Dendritic cell treated with granulocyte-macrophage colony-stimulating factor and Interleukin-4, amounts not matched to agents 40 ng/mL and 50 ng/mL, for 4 days (primary cell): ENCODE measurements around the gene ALG11.

ENCODE experiments used
- H3K27ac Mint-ChIP-seq: one replicate; pipeline ENCODE4 v1.8.0; 2022; ENCODE audit warnings: mild to moderate bottlenecking, mixed read lengths
- H3K27me3 Mint-ChIP-seq: one replicate; pipeline ENCODE4 v1.8.0; 2022; ENCODE audit warnings: mild to moderate bottlenecking, mixed read lengths
- H3K36me3 Mint-ChIP-seq: one replicate; pipeline ENCODE4 v1.8.0; 2022; ENCODE audit warnings: low read depth, mixed read lengths
- H3K4me1 Mint-ChIP-seq: one replicate; pipeline ENCODE4 v1.8.0; 2022; ENCODE audit warnings: low read depth, mixed read lengths
- H3K4me3 Mint-ChIP-seq: one replicate; pipeline ENCODE4 v1.8.0; 2022; ENCODE audit warnings: mild to moderate bottlenecking, moderate library complexity, mixed read lengths
- H3K9me3 Mint-ChIP-seq: one replicate; pipeline ENCODE4 v1.8.0; 2022; ENCODE audit warnings: mixed read lengths
- intact Hi-C: fragments of 100-400 bp; cut with micrococcal nuclease; formaldehyde crosslinking; loops from one replicate; pipeline ENCODE4 v1.15.0; 2022

ALG11 gene

GRCh38 chr13:52003541-52003940 lies 8.7 kb upstream of the ALG11 start:
- no peaks in the 10 kb centered on the region for H3K4me1 Mint-ChIP-seq
- no peaks in the 10 kb centered on the region for H3K36me3 Mint-ChIP-seq
- peaks cover 21% of the 10 kb centered on the region for H3K27me3 Mint-ChIP-seq
- no peak overlapping the region for H3K27ac Mint-ChIP-seq
- H3K9me3 Mint-ChIP-seq = no peaks in the 10 kb centered on the region
- intact Hi-C loops = no loop called here
- no peak overlapping the region for H3K4me3 Mint-ChIP-seq

GRCh38 chr13:52004511-52005170 lies 7.6 kb upstream of the ALG11 start:
- no peaks in the 10 kb centered on the region for H3K4me1 Mint-ChIP-seq
- no peaks in the 10 kb centered on the region for H3K9me3 Mint-ChIP-seq
- H3K36me3 Mint-ChIP-seq = no peaks in the 10 kb centered on the region
- H3K27me3 Mint-ChIP-seq = peaks cover 28% of the 10 kb centered on the region
- H3K4me3 Mint-ChIP-seq = no peak overlapping the region
- no peak overlapping the region for H3K27ac Mint-ChIP-seq
- intact Hi-C loops = no loop called here

GRCh38 chr13:52005841-52006522 lies 6.2 kb upstream of the ALG11 start:
- Mint-ChIP-seq H3K36me3 (no peaks in the 10 kb centered on the region), H3K4me1 (peaks cover 3% of the 10 kb centered on the region), H3K4me3 (no peak overlapping the region), H3K27me3 (peaks cover 35% of the 10 kb centered on the region), H3K27ac (no peak overlapping the region), H3K9me3 (no peaks in the 10 kb centered on the region)
- intact Hi-C loops = no loop called here

- Mint-ChIP-seq H3K9me3 (no peaks in the 10 kb centered on the region), H3K27ac (no peak overlapping the region), H3K4me3 (no peak overlapping the region), H3K36me3 (peaks cover 1% of the 10 kb centered on the region), H3K4me1 (peaks cover 8% of the 10 kb centered on the region), H3K27me3 (peaks cover 42% of the 10 kb centered on the region)
- intact Hi-C loops = no loop called here
Observed at GRCh38 chr13:52006523-52007245, 5.5 kb upstream of the ALG11 start.

- H3K9me3 Mint-ChIP-seq = no peaks in the 10 kb centered on the region
- H3K27me3 Mint-ChIP-seq = peaks cover 42% of the 10 kb centered on the region
- peaks cover 14% of the 10 kb centered on the region for H3K36me3 Mint-ChIP-seq
- intact Hi-C loops = loop anchor here (5.0 kb wide), 3 partner anchors 117 to 442 kb away; partner anchors contain the start of genes NEK5 and VPS36
- H3K4me3 Mint-ChIP-seq = no peak overlapping the region
- H3K27ac Mint-ChIP-seq = no peak overlapping the region
- peaks cover 12% of the 10 kb centered on the region for H3K4me1 Mint-ChIP-seq
Observed at GRCh38 chr13:52009946-52010345, 2.3 kb upstream of the ALG11 start.

- peak within 1 kb of the TSS; percentile 95 for H3K27ac Mint-ChIP-seq
- H3K9me3 Mint-ChIP-seq = no peaks in the 10 kb centered on the region
- H3K4me3 Mint-ChIP-seq = peak within 1 kb of the TSS; percentile 97
- peaks cover 40% of the 10 kb centered on the region for H3K27me3 Mint-ChIP-seq
- peaks cover 20% of the 10 kb centered on the region for H3K36me3 Mint-ChIP-seq
- H3K4me1 Mint-ChIP-seq = peaks cover 12% of the 10 kb centered on the region
- intact Hi-C loops = loop anchor here (5.0 kb wide), 3 partner anchors 116 to 441 kb away; partner anchors contain the start of genes NEK5 and VPS36
Observed at GRCh38 chr13:52010890-52011631, 1.1 kb upstream of the ALG11 start, which contains the start of gene ATP7B. ATP7B (minus strand) TSS chr13:52011450; CDS start chr13:52011337, 113 bp downstream.

GRCh38 chr13:52012512-52012836 lies 276 bp downstream of the ALG11 start:
- H3K9me3 Mint-ChIP-seq = no peaks in the 10 kb centered on the region
- peaks cover 32% of the 10 kb centered on the region for H3K27me3 Mint-ChIP-seq
- intact Hi-C loops = loop anchor here (5.0 kb wide), 3 partner anchors 115 to 440 kb away; partner anchors contain the start of genes NEK5 and VPS36
- H3K36me3 Mint-ChIP-seq = peaks cover 35% of the 10 kb centered on the region
- peaks cover 22% of the 10 kb centered on the region for H3K4me1 Mint-ChIP-seq
- H3K27ac Mint-ChIP-seq = peak overlapping the region; percentile 95
- peak overlapping the region; percentile 97 for H3K4me3 Mint-ChIP-seq

GRCh38 chr13:52016296-52016695 lies 4.1 kb downstream of the ALG11 start:
- Mint-ChIP-seq H3K4me1 (peaks cover 17% of the 10 kb centered on the region), H3K27me3 (peaks cover 4% of the 10 kb centered on the region), H3K4me3 (no peak overlapping the region), H3K9me3 (no peaks in the 10 kb centered on the region), H3K36me3 (peaks cover 69% of the 10 kb centered on the region), H3K27ac (no peak overlapping the region)
- intact Hi-C loops = no loop called here

- intact Hi-C loops = no loop called here
- H3K27ac Mint-ChIP-seq = no peak overlapping the region
- H3K36me3 Mint-ChIP-seq = peaks cover 92% of the 10 kb centered on the region
- H3K27me3 Mint-ChIP-seq = no peaks in the 10 kb centered on the region
- no peaks in the 10 kb centered on the region for H3K9me3 Mint-ChIP-seq
- H3K4me1 Mint-ChIP-seq = peaks cover 11% of the 10 kb centered on the region
- no peak overlapping the region for H3K4me3 Mint-ChIP-seq
Observed at GRCh38 chr13:52020191-52020590, 8.0 kb downstream of the ALG11 start.

- Mint-ChIP-seq H3K4me3 (no peak overlapping the region), H3K27ac (no peak overlapping the region), H3K4me1 (peaks cover 7% of the 10 kb centered on the region), H3K27me3 (no peaks in the 10 kb centered on the region), H3K9me3 (peaks cover 17% of the 10 kb centered on the region), H3K36me3 (peaks cover 93% of the 10 kb centered on the region)
- intact Hi-C loops = no loop called here
Observed at GRCh38 chr13:52022356-52022755, 10.2 kb downstream of the ALG11 start.

GRCh38 chr13:52024481-52024880 lies 12.3 kb downstream of the ALG11 start, which contains the start of gene UTP14C:
UTP14C (plus strand) TSS chr13:52024691; CDS start chr13:52028805, 4,114 bp downstream.
- intact Hi-C loops = no loop called here
- peaks cover 92% of the 10 kb centered on the region for H3K36me3 Mint-ChIP-seq
- no peaks in the 10 kb centered on the region for H3K27me3 Mint-ChIP-seq
- peaks cover 6% of the 10 kb centered on the region for H3K4me1 Mint-ChIP-seq
- peaks cover 27% of the 10 kb centered on the region for H3K9me3 Mint-ChIP-seq
- H3K4me3 Mint-ChIP-seq = no peak within 1 kb of the TSS
- H3K27ac Mint-ChIP-seq = no peak within 1 kb of the TSS

GRCh38 chr13:52025475-52026245 lies 13.5 kb downstream of the ALG11 start:
- intact Hi-C loops = no loop called here
- H3K4me1 Mint-ChIP-seq = peaks cover 6% of the 10 kb centered on the region
- H3K27me3 Mint-ChIP-seq = no peaks in the 10 kb centered on the region
- H3K36me3 Mint-ChIP-seq = peaks cover 85% of the 10 kb centered on the region
- peaks cover 38% of the 10 kb centered on the region for H3K9me3 Mint-ChIP-seq
- no peak overlapping the region for H3K27ac Mint-ChIP-seq
- H3K4me3 Mint-ChIP-seq = no peak overlapping the region

GRCh38 chr13:52026246-52026626 lies 14.0 kb downstream of the ALG11 start:
- Mint-ChIP-seq H3K4me1 (peaks cover 6% of the 10 kb centered on the region), H3K36me3 (peaks cover 79% of the 10 kb centered on the region), H3K27me3 (no peaks in the 10 kb centered on the region), H3K27ac (no peak overlapping the region), H3K4me3 (no peak overlapping the region), H3K9me3 (peaks cover 38% of the 10 kb centered on the region)
- intact Hi-C loops = no loop called here
